Fibroblast of lung (primary cell): Measurements from ENCODE around the gene MYO5B. TPM values are rescaled to one million over a fixed set of nuclear protein-coding genes. Genes with fewer than 3 reads are reported as not detected.
"Not testable (repeated sequence)": the region's sequence is repeated elsewhere in the genome, so short reads cannot be mapped to it uniquely, and the experiment has no call there.

Experiments
- DNase-seq, 2 donors: peaks; one replicate each; pipeline versions ENCODE4 v3.0.0 to v3.0.0-alpha.2; 2010; ENCODE audit warnings: low read depth in 2 of 2
- H2AFZ ChIP-seq: 2 replicates; pipeline ENCODE4 v1.5.1; 2012; ENCODE audit warnings: low read length, control low read depth, inconsistent platforms
- H3K27ac ChIP-seq: 2 replicates; pipeline ENCODE4 v1.5.1; 2011; ENCODE audit warnings: low read length, control low read depth; ENCODE audit not compliant: insufficient read depth
- H3K27me3 ChIP-seq: 2 replicates; pipeline ENCODE4 v1.5.1; 2011; ENCODE audit warnings: mild to moderate bottlenecking, low read length; ENCODE audit not compliant: control insufficient read depth, insufficient read depth
- H3K36me3 ChIP-seq: 2 replicates; pipeline ENCODE4 v1.5.1; 2011; ENCODE audit warnings: low read length; ENCODE audit not compliant: control insufficient read depth, insufficient read depth
- H3K4me1 ChIP-seq: 2 replicates; pipeline ENCODE4 v1.5.1; 2011; ENCODE audit warnings: low read length; ENCODE audit not compliant: control insufficient read depth, insufficient read depth; ENCODE audit errors: extremely low read depth
- H3K4me2 ChIP-seq: 2 replicates; pipeline ENCODE4 v1.5.1; 2011; ENCODE audit warnings: low read length, control low read depth; ENCODE audit not compliant: insufficient read depth; ENCODE audit errors: extremely low read depth
- H3K4me3 ChIP-seq, 4 experiments: fragments of 200-600 bp in 1 of 4; sonication (generic) in 1 of 4; replicated peaks in 1 of 4; 2 replicates each; pipeline ENCODE4 v1.5.1; 2011 to 2016; ENCODE audit warnings: low read length in 4 of 4, low read depth in 3 of 4, mild to moderate bottlenecking in 3 of 4, control low read depth in 2 of 4, inconsistent platforms in 1 of 4, mixed read lengths in 1 of 4; ENCODE audit not compliant: insufficient read depth in 1 of 4; ENCODE audit errors: control extremely low read depth in 1 of 4
- H3K79me2 ChIP-seq: 2 replicates; pipeline ENCODE4 v1.5.1; 2012; ENCODE audit warnings: mild to moderate bottlenecking, low read length, inconsistent platforms; ENCODE audit not compliant: control insufficient read depth, insufficient read depth
- H3K9ac ChIP-seq: 2 replicates; pipeline ENCODE4 v1.5.1; 2011; ENCODE audit warnings: mild to moderate bottlenecking, low read length, control low read depth; ENCODE audit not compliant: insufficient read depth
- H3K9me3 ChIP-seq: 2 replicates; pipeline ENCODE4 v1.5.1; 2012; ENCODE audit warnings: low read depth, low read length; ENCODE audit not compliant: control insufficient read depth, insufficient read depth
- H4K20me1 ChIP-seq: 2 replicates; pipeline ENCODE4 v1.5.1; 2011; ENCODE audit warnings: low read length; ENCODE audit not compliant: control insufficient read depth, insufficient read depth; ENCODE audit errors: extremely low read depth
- CTCF ChIP-seq, 2 donors: IDR thresholded peaks in 1 of 2; conservative IDR thresholded peaks in 1 of 2; 1 replicate in 1 of 2; 2 replicates in 1 of 2; pipeline ENCODE4 v1.5.1; 2011 to 2012; ENCODE audit warnings: low read length in 2 of 2, control low read depth in 1 of 2, inconsistent platforms in 1 of 2, low read depth in 1 of 2, mild to moderate bottlenecking in 1 of 2
- EZH2 ChIP-seq: IDR thresholded peaks from 2 replicates; pipeline ENCODE4 v1.5.1; 2012; ENCODE audit warnings: low read length, control low read depth, mild to moderate bottlenecking; ENCODE audit errors: missing control alignments
- polyA plus RNA-seq, 2 donors: library from polyadenylated mRNA; depleted of rRNA in 1 of 2; stranded (reverse) in 1 of 2; unstranded in 1 of 2; fragments of >200 nt; gene quantifications; 2 replicates each; pipeline ENCODE4 v1.2.1, GENCODE V29; 2011 to 2012; ENCODE audit warnings: missing spikeins in 1 of 2
- total RNA-seq: library from RNA; depleted of rRNA; stranded (reverse); fragments of >200 nt; gene quantifications from 2 replicates; pipeline ENCODE4 v1.2.1, GENCODE V29; 2014

The MYO5B gene
- total and polyA plus RNA-seq, 2 donors (not counting 1 experiment from before 2014, with no cell fraction given): under 0.01 to 0.06 TPM

- H2AFZ ChIP-seq: no peak overlapping the region
- DNase-seq: no peak
- no peaks in the 10 kb centered on the region for H3K9me3 ChIP-seq
- no peaks in the 10 kb centered on the region for H3K27me3 ChIP-seq
- H3K27ac ChIP-seq: no peak overlapping the region
- no peaks in the 10 kb centered on the region for H4K20me1 ChIP-seq
- no peaks in the 10 kb centered on the region for H3K36me3 ChIP-seq
- no peaks in the 10 kb centered on the region for H3K4me1 ChIP-seq
- TF ChIP-seq CTCF (conservative IDR thresholded peaks at IDR 0.05 in 1 of 2, IDR thresholded peaks at IDR 0.05 in 1 of 2; ENCODE audit: low read depth in 1 of 2, low read length in 2 of 2) (no peak), EZH2 (no peak)
- H3K9ac ChIP-seq: no peak overlapping the region
- no peaks in the 10 kb centered on the region for H3K79me2 ChIP-seq
- H3K4me3 ChIP-seq: no peak overlapping the region
- no peak overlapping the region for H3K4me2 ChIP-seq
Measured at GRCh38 chr18:49804096-49804495, 390.9 kb downstream of the MYO5B start.

GRCh38 chr18:49802623-49803022 is 392.3 kb downstream of the MYO5B start:
- Histone ChIP-seq H4K20me1 (no peaks in the 10 kb centered on the region), H2AFZ (no peak overlapping the region), H3K4me2 (no peak overlapping the region), H3K27me3 (no peaks in the 10 kb centered on the region), H3K4me3 (no peak overlapping the region), H3K9ac (no peak overlapping the region), H3K79me2 (no peaks in the 10 kb centered on the region), H3K27ac (no peak overlapping the region), H3K9me3 (no peaks in the 10 kb centered on the region), H3K4me1 (no peaks in the 10 kb centered on the region), H3K36me3 (no peaks in the 10 kb centered on the region)
- TF ChIP-seq CTCF (conservative IDR thresholded peaks at IDR 0.05 in 1 of 2, IDR thresholded peaks at IDR 0.05 in 1 of 2; ENCODE audit: low read depth in 1 of 2, low read length in 2 of 2) (no peak), EZH2 (no peak)
- no peak for DNase-seq

- not testable (repeated sequence) for H3K9ac ChIP-seq, H3K36me3 ChIP-seq, DNase-seq, H4K20me1 ChIP-seq, H3K4me3 ChIP-seq, H3K27me3 ChIP-seq, H3K79me2 ChIP-seq, H3K4me2 ChIP-seq, H3K9me3 ChIP-seq, H3K27ac ChIP-seq, H3K4me1 ChIP-seq, H2AFZ ChIP-seq
Measured at GRCh38 chr18:49800491-49800890, 394.5 kb downstream of the MYO5B start.

GRCh38 chr18:49799806-49800205 is 395.1 kb downstream of the MYO5B start:
- not testable (repeated sequence) for H3K27me3 ChIP-seq, H3K4me2 ChIP-seq, H3K9ac ChIP-seq, H3K4me1 ChIP-seq, H3K79me2 ChIP-seq, H3K27ac ChIP-seq, H3K36me3 ChIP-seq, H4K20me1 ChIP-seq, DNase-seq, H2AFZ ChIP-seq, H3K4me3 ChIP-seq, H3K9me3 ChIP-seq
